B cell (primary cell): ENCODE results near the gene TTLL11. TPM values are rescaled to one million over a fixed set of nuclear protein-coding genes. Genes with fewer than 3 reads are reported as not detected.

Source experiments
- ATAC-seq: fragments of 200-7000 bp; cut with Tn5 transposase; one replicate; pipeline ENCODE4 v1.10.0; 2021; ENCODE audit warnings: low read depth, mild to moderate bottlenecking, moderate number of reproducible peaks, moderate library complexity
- CTCF ChIA-PET: fragments of 350-600 bp; sonication (Branson Sonifier 250); formaldehyde crosslinking; loops from one replicate; lab custom pipeline; 2021; ENCODE audit warnings: antibody characterized with exemption, inconsistent platforms; lab: Charles Lee
- POLR2A ChIA-PET: fragments of 350-600 bp; sonication (Branson Sonifier 250); formaldehyde crosslinking; loops from one replicate; lab custom pipeline; 2021; ENCODE audit warnings: antibody characterized with exemption; lab: Charles Lee
- DNase-seq: peaks from one replicate; pipeline ENCODE4 v3.0.0; 2013
- H2AFZ ChIP-seq: 2 replicates; pipeline ENCODE4 v1.6.1; 2012; ENCODE audit warnings: mild to moderate bottlenecking, low read depth, low read length; ENCODE audit not compliant: insufficient read depth, poor library complexity, severe bottlenecking
- H3K27ac ChIP-seq, 2 donors: 1 replicate in 1 of 2; 2 replicates in 1 of 2; pipeline ENCODE4 v1.5.1; 2012 to 2013; ENCODE audit warnings: low read length in 2 of 2, mild to moderate bottlenecking in 2 of 2, moderate library complexity in 1 of 2
- H3K27me3 ChIP-seq, 4 experiments: fragments of 200-600 bp in 1 of 4; sonication (generic) in 1 of 4; replicated peaks in 1 of 4; 1 replicate in 2 of 4; 2 replicates in 2 of 4; pipeline versions ENCODE4 v1.6.1 to v1.7.0; 2013 to 2016; ENCODE audit warnings: low read length in 3 of 4, mild to moderate bottlenecking in 2 of 4, mixed read lengths in 1 of 4, moderate library complexity in 1 of 4; ENCODE audit not compliant: insufficient read depth in 4 of 4, control insufficient read depth in 3 of 4; ENCODE audit errors: control extremely low read depth in 1 of 4
- H3K36me3 ChIP-seq, 2 experiments: replicated peaks in 1 of 2; 1 replicate in 1 of 2; 2 replicates in 1 of 2; pipeline versions ENCODE4 v1.6.1 to v1.7.1; 2013; ENCODE audit warnings: low read length in 1 of 2; ENCODE audit not compliant: insufficient read depth in 2 of 2, control insufficient read depth in 1 of 2; ENCODE audit errors: control extremely low read depth in 1 of 2, extremely low read depth in 1 of 2
- H3K4me1 ChIP-seq, 2 donors: fragments of 200-600 bp in 1 of 2; sonication (generic) in 1 of 2; 1 replicate in 1 of 2; 2 replicates in 1 of 2; pipeline versions ENCODE4 v1.5.1 to v1.6.1; 2013 to 2017; ENCODE audit warnings: low read length in 2 of 2; ENCODE audit not compliant: control insufficient read depth in 2 of 2, insufficient read depth in 2 of 2
- H3K4me2 ChIP-seq: replicated peaks from 2 replicates; pipeline ENCODE3; 2012; ENCODE audit warnings: mild to moderate bottlenecking, low read depth, low read length; ENCODE audit not compliant: poor library complexity, severe bottlenecking
- H3K4me3 ChIP-seq, 5 experiments: fragments of 200-600 bp in 1 of 5; sonication (generic) in 1 of 5; 1 replicate in 3 of 5; 2 replicates in 2 of 5; pipeline versions ENCODE4 v1.5.1 to v1.7.0; 2011 to 2016; ENCODE audit warnings: low read length in 4 of 5, mild to moderate bottlenecking in 4 of 5, low read depth in 2 of 5, control low read depth in 1 of 5, moderate library complexity in 1 of 5; ENCODE audit not compliant: insufficient read depth in 1 of 5; ENCODE audit errors: control extremely low read depth in 1 of 5, extremely low read depth in 1 of 5
- H3K79me2 ChIP-seq: fragments of 200-600 bp; sonication (generic); one replicate; pipeline ENCODE4 v1.6.0; 2016; ENCODE audit warnings: low read length; ENCODE audit not compliant: control insufficient read depth, insufficient read depth
- H3K9ac ChIP-seq: fragments of 200-600 bp; sonication (generic); 2 replicates; pipeline ENCODE4 v1.6.1; 2017; ENCODE audit warnings: mild to moderate bottlenecking, low read length, moderate library complexity
- H3K9me3 ChIP-seq, 3 donors: one replicate each; pipeline versions ENCODE4 v1.6.1 to v1.7.1; 2013; ENCODE audit warnings: low read length in 2 of 3; ENCODE audit not compliant: control insufficient read depth in 2 of 3, insufficient read depth in 1 of 3; ENCODE audit errors: control extremely low read depth in 1 of 3
- H4K20me1 ChIP-seq: 2 replicates; pipeline ENCODE4 v1.6.0; 2012; ENCODE audit warnings: mild to moderate bottlenecking, low read length; ENCODE audit not compliant: insufficient read depth, control insufficient read depth, poor library complexity, severe bottlenecking
- H3K27ac Mint-ChIP-seq: one replicate; pipeline ENCODE4 v1.8.0; 2021; ENCODE audit warnings: mixed read lengths
- H3K27me3 Mint-ChIP-seq: one replicate; pipeline ENCODE4 v1.8.0; 2021; ENCODE audit warnings: mixed read lengths
- H3K4me1 Mint-ChIP-seq: one replicate; pipeline ENCODE4 v1.8.0; 2021; ENCODE audit warnings: mixed read lengths
- H3K4me3 Mint-ChIP-seq: one replicate; pipeline ENCODE4 v1.8.0; 2021; ENCODE audit warnings: mixed read lengths
- H3K9me3 Mint-ChIP-seq: one replicate; pipeline ENCODE4 v1.8.0; 2022; ENCODE audit warnings: mixed read lengths; ENCODE audit not compliant: insufficient read depth
- EZH2 ChIP-seq: IDR thresholded peaks from 2 replicates; pipeline ENCODE4 v1.6.1; 2012; ENCODE audit warnings: borderline replicate concordance, low read depth, mild to moderate bottlenecking, moderate library complexity, low read length; ENCODE audit not compliant: insufficient read depth, poor library complexity, severe bottlenecking
- WGBS: methylation state at CpG from one replicate; pipeline ENCODE4 v1.1.5; 2013; ENCODE audit warnings: missing lambda C conversion rate; ENCODE audit not compliant: insufficient coverage; 5-methylcytosine and 5-hydroxymethylcytosine counted together
- intact Hi-C: fragments of 100-400 bp; cut with micrococcal nuclease; formaldehyde crosslinking; loops from one replicate; pipeline ENCODE4 v1.10.0; 2022
- polyA plus RNA-seq: library from polyadenylated mRNA; depleted of rRNA; stranded (reverse); fragments of >200 nt; gene quantifications from 2 replicates; pipeline ENCODE4 v1.2.3, GENCODE V29; 2012
- total RNA-seq, 2 donors: library from RNA; stranded (reverse); fragments of 120-200 nt in 1 of 2; gene quantifications; 1 replicate in 1 of 2; 2 replicates in 1 of 2; pipeline versions ENCODE4 v1.2.3 to v1.2.4, GENCODE V29; 2013 to 2022
- TF ChIP-seq, protein P1 (sequence below): fragments of 200-600 bp; IDR thresholded peaks from one replicate; pipeline ENCODE4 v1.8.0; 2022; ENCODE audit warnings: antibody characterized with exemption, mild to moderate bottlenecking

Gene TTLL11
- total and polyA plus RNA-seq, 2 donors (not counting 1 experiment from before 2014, with no cell fraction given), result 3.6 to 3.8 TPM

DNA sequence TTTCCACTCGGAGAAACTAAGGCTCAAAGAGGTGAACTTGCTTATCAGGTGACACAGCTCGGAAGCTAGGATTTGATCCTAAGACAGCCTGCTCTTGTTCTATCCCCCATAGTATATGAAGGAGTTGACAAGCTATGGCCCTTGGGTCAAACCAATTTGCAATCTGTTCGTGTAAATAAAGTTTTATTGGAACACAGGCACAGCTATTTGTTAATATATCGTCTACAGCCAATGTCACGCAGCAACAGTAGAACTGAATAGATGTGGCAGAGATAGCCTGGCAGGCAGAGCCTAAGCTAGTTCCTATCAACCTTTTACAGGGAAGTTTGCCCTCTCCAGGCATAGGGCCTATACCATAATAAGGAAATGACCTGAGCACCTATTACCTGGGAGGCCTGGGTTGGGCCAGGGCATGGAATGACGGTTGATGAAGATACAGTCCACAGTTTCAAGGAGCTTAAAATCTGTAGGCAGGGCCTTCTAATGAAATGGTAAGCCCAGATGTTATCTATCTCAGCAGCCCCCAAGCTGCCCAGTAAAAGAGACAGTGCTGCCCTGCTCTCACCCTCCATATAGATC, 179.0 kb downstream of the TTLL11 start:
- no peak overlapping the region for H3K27ac Mint-ChIP-seq
- H3K9me3 Mint-ChIP-seq, result no peaks in the 10 kb centered on the region
- intact Hi-C loops, result no loop called here
- H3K4me3 Mint-ChIP-seq, result no peak overlapping the region
- Histone ChIP-seq H3K9ac (no peak overlapping the region), H3K4me2 (no peak overlapping the region), H2AFZ (no peak overlapping the region), H3K9me3 (no peaks in the 10 kb centered on the region), H3K79me2 (no peaks in the 10 kb centered on the region), H3K4me3 (no peak overlapping the region), H3K4me1 (no peaks in the 10 kb centered on the region), H3K36me3 (no peaks in the 10 kb centered on the region), H3K27ac (no peak overlapping the region), H3K27me3 (no peaks in the 10 kb centered on the region), H4K20me1 (no peaks in the 10 kb centered on the region)
- peaks cover 3% of the 10 kb centered on the region for H3K4me1 Mint-ChIP-seq
- 100% methylated on average over 2 of the region's 6 CpGs for WGBS
- H3K27me3 Mint-ChIP-seq, result no peaks in the 10 kb centered on the region
- TF ChIP-seq, protein P1, sequence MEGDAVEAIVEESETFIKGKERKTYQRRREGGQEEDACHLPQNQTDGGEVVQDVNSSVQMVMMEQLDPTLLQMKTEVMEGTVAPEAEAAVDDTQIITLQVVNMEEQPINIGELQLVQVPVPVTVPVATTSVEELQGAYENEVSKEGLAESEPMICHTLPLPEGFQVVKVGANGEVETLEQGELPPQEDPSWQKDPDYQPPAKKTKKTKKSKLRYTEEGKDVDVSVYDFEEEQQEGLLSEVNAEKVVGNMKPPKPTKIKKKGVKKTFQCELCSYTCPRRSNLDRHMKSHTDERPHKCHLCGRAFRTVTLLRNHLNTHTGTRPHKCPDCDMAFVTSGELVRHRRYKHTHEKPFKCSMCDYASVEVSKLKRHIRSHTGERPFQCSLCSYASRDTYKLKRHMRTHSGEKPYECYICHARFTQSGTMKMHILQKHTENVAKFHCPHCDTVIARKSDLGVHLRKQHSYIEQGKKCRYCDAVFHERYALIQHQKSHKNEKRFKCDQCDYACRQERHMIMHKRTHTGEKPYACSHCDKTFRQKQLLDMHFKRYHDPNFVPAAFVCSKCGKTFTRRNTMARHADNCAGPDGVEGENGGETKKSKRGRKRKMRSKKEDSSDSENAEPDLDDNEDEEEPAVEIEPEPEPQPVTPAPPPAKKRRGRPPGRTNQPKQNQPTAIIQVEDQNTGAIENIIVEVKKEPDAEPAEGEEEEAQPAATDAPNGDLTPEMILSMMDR, result no peak
- no peak for TF ChIP-seq EZH2
- POLR2A ChIA-PET, result no interaction called here
- CTCF ChIA-PET, result no interaction called here
- DNase-seq (no peak), ATAC-seq (no peak)

DNA sequence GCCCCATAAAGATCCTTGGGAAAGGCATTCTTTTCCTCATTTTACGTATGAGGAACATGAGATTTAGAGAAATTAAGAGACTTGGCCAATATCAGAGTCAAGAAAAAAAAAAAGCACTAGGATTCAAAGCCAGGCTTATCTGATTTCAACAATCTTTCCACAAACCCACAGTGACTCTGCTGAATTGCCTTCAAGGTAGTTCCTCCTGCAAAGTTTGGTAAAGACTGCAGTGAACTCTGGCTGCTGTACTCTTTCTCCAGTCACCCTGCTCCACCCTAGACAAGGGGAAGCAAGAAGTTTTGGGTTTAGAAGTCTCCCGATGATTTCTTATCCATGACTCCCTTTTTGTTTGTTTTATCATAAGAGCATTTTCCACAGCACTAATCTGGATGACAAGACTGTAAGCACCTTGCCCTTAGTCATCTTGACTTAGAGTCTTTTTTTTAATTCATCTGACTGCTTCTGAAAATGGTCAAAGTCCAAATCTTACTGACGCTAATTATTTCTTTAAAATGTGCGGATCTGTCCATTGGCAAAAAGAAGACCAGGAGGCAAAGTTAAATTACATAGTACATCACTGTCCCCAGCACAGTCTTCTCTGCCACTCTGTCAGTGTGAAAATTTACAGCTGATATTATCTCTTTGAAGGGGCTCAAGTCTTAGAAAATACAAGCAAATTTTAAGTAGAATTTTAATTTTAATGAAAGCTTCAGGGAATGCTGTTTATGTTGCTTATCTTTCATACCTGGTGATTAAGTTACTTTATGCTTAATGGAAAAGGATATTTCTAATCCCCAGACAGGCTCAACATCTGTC, 180.1 kb downstream of the TTLL11 start:
- POLR2A ChIA-PET, result no interaction called here
- H3K9me3 ChIP-seq, result no peaks in the 10 kb centered on the region
- Mint-ChIP-seq H3K27ac (no peak overlapping the region), H3K27me3 (no peaks in the 10 kb centered on the region), H3K4me3 (no peak overlapping the region), H3K9me3 (no peaks in the 10 kb centered on the region), H3K4me1 (peaks cover 3% of the 10 kb centered on the region)
- no peaks in the 10 kb centered on the region for H3K79me2 ChIP-seq
- H2AFZ ChIP-seq, result no peak overlapping the region
- H3K27ac ChIP-seq, result no peak overlapping the region
- H3K36me3 ChIP-seq, result no peaks in the 10 kb centered on the region
- no peaks in the 10 kb centered on the region for H3K27me3 ChIP-seq
- no peak for ATAC-seq
- H3K9ac ChIP-seq, result no peak overlapping the region
- DNase-seq, result no peak
- H3K4me1 ChIP-seq, result no peaks in the 10 kb centered on the region
- 58% methylated on average over 2 of the region's 4 CpGs for WGBS
- no peak overlapping the region for H3K4me2 ChIP-seq
- H3K4me3 ChIP-seq, result no peak overlapping the region
- TF ChIP-seq, protein P1, result no peak
- no peak for TF ChIP-seq EZH2
- no peaks in the 10 kb centered on the region for H4K20me1 ChIP-seq
- intact Hi-C loops, result no loop called here
- CTCF ChIA-PET, result no interaction called here
